Right lobe of liver (tissue), 6 donors: ENCODE data around the gene FRMD4A. TPM values are rescaled to one million over a fixed set of nuclear protein-coding genes. Genes with fewer than 3 reads are reported as not detected.

Experiments
- ATAC-seq, 4 donors: fragments of 200-7000 bp; cut with Tn5 transposase; one replicate each; pipeline ENCODE4 v1.9.1; 2020; ENCODE audit warnings: mild to moderate bottlenecking in 4 of 4, moderate library complexity in 4 of 4
- DNase-seq, 3 donors: peaks; one replicate each; pipeline ENCODE4 v3.0.0-alpha.2; 2020
- H3K27ac ChIP-seq, 3 donors: fragments of 200-600 bp; one replicate each; pipeline ENCODE4 v1.8.0; 2022
- H3K27me3 ChIP-seq, 2 donors: fragments of 200-600 bp; one replicate each; pipeline ENCODE4 v1.8.0; 2022
- H3K36me3 ChIP-seq, 4 donors: fragments of 200-600 bp; sonication (generic) in 1 of 4; one replicate each; pipeline versions ENCODE4 v1.5.1 to v1.8.0; 2017 to 2022; ENCODE audit warnings: control low read depth in 1 of 4
- H3K4me1 ChIP-seq, 4 donors: fragments of 200-600 bp; sonication (generic) in 1 of 4; one replicate each; pipeline versions ENCODE4 v1.5.1 to v1.8.0; 2017 to 2022; ENCODE audit warnings: control low read depth in 1 of 4
- H3K4me3 ChIP-seq, 3 donors: fragments of 200-600 bp; one replicate each; pipeline ENCODE4 v1.8.0; 2022
- H3K9me3 ChIP-seq, 4 donors: fragments of 200-600 bp; sonication (generic) in 1 of 4; one replicate each; pipeline versions ENCODE4 v1.5.1 to v1.8.0; 2017 to 2022; ENCODE audit warnings: control low read depth in 1 of 4
- CTCF ChIP-seq, 4 donors: fragments of 200-600 bp in 3 of 4; fragments of 450-650 bp in 1 of 4; IDR thresholded peaks; one replicate each; pipeline versions ENCODE4 v1.5.1 to v1.8.0; 2016 to 2022; ENCODE audit warnings: antibody characterized with exemption in 4 of 4, mild to moderate bottlenecking in 2 of 4
- POLR2A ChIP-seq: fragments of 450-650 bp; IDR thresholded peaks from one replicate; pipeline ENCODE4 v1.6.1; 2017; ENCODE audit warnings: antibody characterized with exemption, mild to moderate bottlenecking
- WGBS: methylation state at CpG from one replicate; pipeline ENCODE4 v1.1.6; 2018; ENCODE audit warnings: low coverage, low lambda C conversion rate; ENCODE audit not compliant: insufficient coverage; ENCODE audit errors: missing lambda C conversion rate; 5-methylcytosine and 5-hydroxymethylcytosine counted together
- intact Hi-C, 2 donors: fragments of 100-400 bp; cut with DNase I; formaldehyde crosslinking; loops; one replicate each; pipeline versions ENCODE4 v1.11.2 to v1.14.1; 2022
- total RNA-seq, 6 experiments: library from RNA; depleted of rRNA in 2 of 6; stranded (reverse); fragments of >200 nt in 2 of 6; fragmentation: NEBNext Ultra II Directional in 3 of 6; extraction: Animal tissue kit (Norgen Biotek cat#: 25700) in 3 of 6; gene quantifications; one replicate each; pipeline versions ENCODE4 v1.1.0 to v1.2.4, GENCODE V29; 2016 to 2023
- donor health status: DM: no; HTN: yes; CAD: no.
- donor health status: DM: no; HTN: no; CAD: no.
- donor health status: DM: no; HTN: no; CAD: no.
- donor health status: DM: no; HTN: yes; CAD: no.
- donor health status: DM: no; HTN: yes; CAD: no.

The FRMD4A gene
- total RNA-seq, 6 experiments from 2014 or later = 8.4 to 22.8 (median 13.3) TPM

DNA sequence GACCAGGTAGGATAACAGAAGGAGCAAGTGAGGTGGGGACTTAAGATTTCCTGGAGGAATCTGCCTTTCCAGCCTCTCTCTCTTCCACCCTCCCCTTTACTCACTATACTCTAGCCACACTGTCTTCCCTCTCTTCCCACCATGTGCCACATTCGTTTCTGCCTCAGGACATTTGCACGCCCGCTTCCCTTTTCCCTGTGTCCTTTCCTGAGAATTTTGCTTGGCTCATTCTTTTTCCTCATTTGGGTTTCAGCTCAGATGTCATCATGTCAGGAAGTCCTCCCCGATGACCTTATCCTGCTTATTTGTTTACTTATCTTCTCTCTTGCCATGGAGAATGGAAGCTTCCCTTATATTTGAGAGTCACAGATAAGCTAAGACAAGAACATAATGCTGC, 380.2 kb downstream of the FRMD4A start:
- no peaks in the 10 kb centered on the region for H3K27me3 ChIP-seq
- ATAC-seq (peak in 1 of 4 donors; percentile 32), DNase-seq (no peak)
- no peaks in the 10 kb centered on the region for H3K36me3 ChIP-seq
- no peaks in the 10 kb centered on the region for H3K9me3 ChIP-seq
- intact Hi-C loops = no loop called here
- H3K4me1 ChIP-seq = peaks cover 0 to 2% (median under 1%) of the 10 kb centered on the region in 4 donors
- TF ChIP-seq CTCF (IDR thresholded peaks at IDR 0.05) (no peak), POLR2A (no peak)
- no peak overlapping the region for H3K27ac ChIP-seq
- 33% methylated on average over 4 of the region's 4 CpGs for WGBS
- no peak overlapping the region for H3K4me3 ChIP-seq

DNA sequence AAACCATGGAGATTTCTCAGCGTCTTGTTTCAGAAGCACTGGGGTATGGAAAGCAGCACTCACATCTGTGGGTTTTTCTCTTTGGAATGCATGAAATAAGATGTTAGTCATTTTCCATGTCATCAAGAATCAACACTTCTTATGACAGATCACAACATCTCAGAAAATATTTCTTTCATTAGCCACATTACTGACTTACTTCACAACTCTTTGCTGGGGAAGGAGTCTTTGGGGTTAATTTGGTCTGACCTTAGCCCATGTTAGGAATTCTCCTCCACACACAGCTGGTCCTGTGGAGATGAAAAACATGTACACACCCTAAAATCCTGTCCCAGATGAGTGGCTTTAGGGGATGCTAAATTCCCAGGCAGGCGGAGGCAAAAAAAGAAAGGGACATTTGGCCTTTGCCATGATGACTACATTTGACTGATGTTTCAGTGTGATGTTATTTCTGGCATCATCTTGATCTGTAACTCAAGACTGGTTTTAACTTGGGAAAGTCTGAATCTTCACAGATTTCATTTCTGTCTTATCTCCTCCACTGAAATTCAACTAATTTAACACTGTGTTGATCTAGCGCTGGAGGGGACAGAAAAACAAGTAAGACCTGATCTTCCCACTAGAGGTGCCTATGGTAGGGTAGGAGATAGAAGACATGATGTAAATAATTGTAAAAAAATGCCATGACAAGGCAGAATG, 380.7 kb downstream of the FRMD4A start:
- DNase-seq = no peak

GRCh38 chr10:13946209-13946460, 384.6 kb downstream of the FRMD4A start:
- peaks cover 0 to 9% (median under 1%) of the 10 kb centered on the region in 4 donors for H3K4me1 ChIP-seq
- H3K4me3 ChIP-seq = no peak overlapping the region
- TF ChIP-seq POLR2A (no peak), CTCF (IDR thresholded peaks at IDR 0.05) (no peak)
- WGBS = 48% methylated on average over 5 of the region's 5 CpGs
- ATAC-seq (no peak), DNase-seq (no peak)
- no peaks in the 10 kb centered on the region for H3K27me3 ChIP-seq
- intact Hi-C loops = no loop called here
- H3K36me3 ChIP-seq = no peaks in the 10 kb centered on the region
- H3K27ac ChIP-seq = peak overlapping the region in 2 of 3 donors; percentile 6 to 26
- H3K9me3 ChIP-seq = no peaks in the 10 kb centered on the region

More for the DNA sequence above, 380.7 kb downstream of the FRMD4A start:
- H3K9me3 ChIP-seq = no peaks in the 10 kb centered on the region
- TF ChIP-seq POLR2A = no peak
- TF ChIP-seq CTCF (IDR thresholded peaks at IDR 0.05) = no peak
- no peaks in the 10 kb centered on the region for H3K36me3 ChIP-seq
- H3K4me3 ChIP-seq = no peak overlapping the region
- ATAC-seq = no peak
- no peak overlapping the region for H3K27ac ChIP-seq
- no peaks in the 10 kb centered on the region for H3K27me3 ChIP-seq
- H3K4me1 ChIP-seq = peaks cover 0 to 7% (median under 1%) of the 10 kb centered on the region in 4 donors
- intact Hi-C loops = no loop called here
- WGBS = 53% methylated on average over 2 of the region's 3 CpGs

- Histone ChIP-seq H3K4me1 (peaks cover 0 to 9% (median under 1%) of the 10 kb centered on the region in 4 donors), H3K9me3 (no peaks in the 10 kb centered on the region), H3K4me3 (no peak overlapping the region), H3K27ac (peak overlapping the region; percentile 8 to 65 (median 49)), H3K27me3 (no peaks in the 10 kb centered on the region), H3K36me3 (no peaks in the 10 kb centered on the region)
- DNase-seq (peak in 2 of 3 donors; percentile 43 to 51), ATAC-seq (peak; percentile 77 to 89 (median 86))
- intact Hi-C loops = no loop called here
- TF ChIP-seq CTCF (IDR thresholded peaks at IDR 0.05) (no peak), POLR2A (no peak)
- 51% methylated on average over 8 of the region's 8 CpGs for WGBS
These were observed 385.1 kb downstream of the FRMD4A start for GRCh38 chr10:13945390-13946208.
